Measurements from ENCODE around the gene RASGEF1B. TPM values are rescaled to one million over a fixed set of nuclear protein-coding genes. Genes with fewer than 3 reads are reported as not detected.

Gene RASGEF1B
- total and polyA plus RNA-seq, 2 donors from 2014 or later = 8.3 to 15.0 TPM

DNA sequence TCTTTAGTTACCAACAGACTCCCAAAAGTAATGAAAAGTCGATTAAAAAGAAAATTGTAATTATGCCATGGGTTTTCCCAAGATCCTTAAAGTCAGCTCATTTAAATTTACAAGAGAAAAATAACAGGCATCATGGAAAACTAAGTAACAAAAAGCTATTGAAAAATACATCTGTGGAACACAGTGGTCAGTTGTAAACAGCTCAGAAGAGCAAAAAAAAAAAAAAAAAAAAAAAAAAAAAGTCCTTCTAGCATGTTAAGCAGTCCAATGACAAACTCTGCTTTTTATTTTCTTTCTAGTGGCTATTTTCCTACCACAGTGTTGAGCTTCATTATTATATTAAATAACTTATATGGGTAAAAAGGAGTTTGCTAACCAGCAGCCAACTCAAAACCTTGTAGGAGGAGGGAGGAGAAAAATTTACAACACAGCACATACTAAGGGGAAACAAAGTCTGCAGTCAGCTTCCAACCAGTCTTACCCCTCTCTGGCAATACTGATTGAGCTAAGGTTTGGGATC, 44.9 kb downstream of the RASGEF1B start:
- Histone ChIP-seq H3K9me3 (ENCODE audit: control insufficient read depth in 2 of 3, insufficient read depth in 1 of 3, low read length in 3 of 3) (no peaks in the 10 kb centered on the region), H3K4me1 (ENCODE audit: control insufficient read depth in 2 of 3, insufficient read depth in 2 of 3, low read depth in 1 of 3, low read length in 3 of 3) (peaks cover 0 to 2% (median 0%) of the 10 kb centered on the region in 3 donors), H3K9ac (ENCODE audit: low read length in 3 of 3) (no peak overlapping the region), H3K36me3 (ENCODE audit: control insufficient read depth in 2 of 3, insufficient read depth in 3 of 3, low read length in 3 of 3) (peaks cover 0 to 6% (median 0%) of the 10 kb centered on the region in 3 donors), H3K4me3 (ENCODE audit: low read length in 3 of 3) (no peak overlapping the region), H3K27ac (ENCODE audit: low read depth in 2 of 2, low read length in 2 of 2) (no peak overlapping the region), H3K27me3 (ENCODE audit: control insufficient read depth, insufficient read depth, low read length) (no peaks in the 10 kb centered on the region)
- intact Hi-C loops (cut with DNase I) = no loop called here
- FAIRE-seq (no peak), DNase-seq (no peak)
- TF ChIP-seq, protein P1, sequence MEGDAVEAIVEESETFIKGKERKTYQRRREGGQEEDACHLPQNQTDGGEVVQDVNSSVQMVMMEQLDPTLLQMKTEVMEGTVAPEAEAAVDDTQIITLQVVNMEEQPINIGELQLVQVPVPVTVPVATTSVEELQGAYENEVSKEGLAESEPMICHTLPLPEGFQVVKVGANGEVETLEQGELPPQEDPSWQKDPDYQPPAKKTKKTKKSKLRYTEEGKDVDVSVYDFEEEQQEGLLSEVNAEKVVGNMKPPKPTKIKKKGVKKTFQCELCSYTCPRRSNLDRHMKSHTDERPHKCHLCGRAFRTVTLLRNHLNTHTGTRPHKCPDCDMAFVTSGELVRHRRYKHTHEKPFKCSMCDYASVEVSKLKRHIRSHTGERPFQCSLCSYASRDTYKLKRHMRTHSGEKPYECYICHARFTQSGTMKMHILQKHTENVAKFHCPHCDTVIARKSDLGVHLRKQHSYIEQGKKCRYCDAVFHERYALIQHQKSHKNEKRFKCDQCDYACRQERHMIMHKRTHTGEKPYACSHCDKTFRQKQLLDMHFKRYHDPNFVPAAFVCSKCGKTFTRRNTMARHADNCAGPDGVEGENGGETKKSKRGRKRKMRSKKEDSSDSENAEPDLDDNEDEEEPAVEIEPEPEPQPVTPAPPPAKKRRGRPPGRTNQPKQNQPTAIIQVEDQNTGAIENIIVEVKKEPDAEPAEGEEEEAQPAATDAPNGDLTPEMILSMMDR (IDR thresholded peaks at IDR 0.05; ENCODE audit: borderline replicate concordance, extremely low read depth, insufficient read depth) = no peak

DNA sequence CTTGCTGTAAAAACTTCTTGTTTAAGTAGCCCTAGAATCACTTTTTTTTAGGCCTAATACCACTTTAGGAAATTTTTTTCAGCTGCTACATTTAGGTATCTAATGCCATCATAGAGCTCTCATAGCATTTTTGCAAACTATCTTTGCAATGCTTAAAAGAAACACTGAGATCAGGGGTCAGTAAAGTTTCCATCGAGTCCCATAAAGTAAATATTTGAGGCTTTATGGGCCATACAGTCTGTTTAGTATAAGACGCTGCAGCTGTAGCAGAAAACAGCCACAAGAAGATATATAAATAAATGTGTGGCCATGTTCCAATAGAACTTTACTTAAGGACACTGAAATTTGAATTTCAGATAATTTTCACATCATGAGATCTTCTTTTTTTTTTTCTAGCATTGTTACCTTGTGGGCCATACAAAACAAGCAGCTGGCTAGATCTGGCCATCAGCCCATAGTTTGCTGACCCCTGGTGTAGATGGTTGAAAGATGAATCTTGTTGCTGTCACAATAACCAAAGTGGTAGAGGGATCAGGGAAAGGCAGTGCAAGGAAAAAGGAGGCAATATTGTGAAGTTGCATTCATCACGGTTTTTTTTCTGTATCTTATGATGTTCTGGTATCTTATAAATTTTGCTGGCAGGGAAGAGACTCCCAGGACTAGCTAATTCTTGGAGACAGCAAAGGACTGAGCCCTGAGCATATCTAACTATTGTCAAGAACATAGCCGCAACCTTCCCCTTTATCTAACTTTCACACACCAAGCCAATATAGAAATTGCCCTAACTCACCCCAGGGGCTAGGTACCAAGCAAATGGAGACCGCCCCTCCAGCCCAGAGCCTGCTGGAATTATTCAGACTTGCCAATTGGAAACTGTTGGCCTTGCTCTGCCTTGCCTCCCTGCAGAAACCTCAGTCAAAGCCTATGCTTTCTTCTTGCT, 46.6 kb downstream of the RASGEF1B start:
- Histone ChIP-seq H3K36me3 (ENCODE audit: control insufficient read depth in 2 of 3, insufficient read depth in 3 of 3, low read length in 3 of 3) (peaks cover 0 to under 1% (median 0%) of the 10 kb centered on the region in 3 donors), H3K27me3 (ENCODE audit: control insufficient read depth, insufficient read depth, low read length) (no peaks in the 10 kb centered on the region), H3K9me3 (ENCODE audit: control insufficient read depth in 2 of 3, insufficient read depth in 1 of 3, low read length in 3 of 3) (no peaks in the 10 kb centered on the region), H3K9ac (ENCODE audit: low read length in 3 of 3) (no peak overlapping the region), H3K4me1 (ENCODE audit: control insufficient read depth in 2 of 3, insufficient read depth in 2 of 3, low read depth in 1 of 3, low read length in 3 of 3) (peaks cover 0 to 2% (median 0%) of the 10 kb centered on the region in 3 donors), H3K4me3 (ENCODE audit: low read length in 3 of 3) (no peak overlapping the region), H3K27ac (ENCODE audit: low read depth in 2 of 2, low read length in 2 of 2) (no peak overlapping the region)
- intact Hi-C loops (cut with DNase I) = no loop called here
- DNase-seq (peak in 1 of 5 donors; percentile 56), FAIRE-seq (no peak)
- TF ChIP-seq, protein P1 (IDR thresholded peaks at IDR 0.05; ENCODE audit: borderline replicate concordance, extremely low read depth, insufficient read depth) = no peak

DNA sequence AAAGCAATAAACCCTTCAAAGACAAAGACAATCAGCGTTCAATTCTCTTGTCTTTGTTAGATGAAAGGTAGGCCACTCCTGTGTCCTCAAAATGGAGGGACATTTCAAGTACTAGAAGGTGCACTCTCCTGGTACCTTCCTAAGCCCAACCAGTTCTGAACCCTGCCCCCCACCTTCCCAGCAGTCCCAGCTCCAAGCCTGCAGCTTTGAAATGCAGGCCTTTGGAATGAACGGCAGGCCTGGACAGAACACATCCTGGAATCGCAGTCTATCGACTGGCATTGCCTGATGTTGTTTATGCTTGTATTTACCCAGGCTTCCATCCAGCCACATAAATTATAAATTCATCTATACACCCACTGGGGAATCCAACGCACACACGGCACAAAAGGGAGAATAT, 47.4 kb downstream of the RASGEF1B start:
- H3K9me3 ChIP-seq (ENCODE audit: control insufficient read depth in 2 of 3, insufficient read depth in 1 of 3, low read length in 3 of 3) = no peaks in the 10 kb centered on the region
- TF ChIP-seq, protein P1 (IDR thresholded peaks at IDR 0.05; ENCODE audit: borderline replicate concordance, extremely low read depth, insufficient read depth) = no peak
- intact Hi-C loops (cut with DNase I) = no loop called here
- H3K9ac ChIP-seq (ENCODE audit: low read length in 3 of 3) = no peak overlapping the region
- no peak overlapping the region for H3K27ac ChIP-seq (ENCODE audit: low read depth in 2 of 2, low read length in 2 of 2)
- no peak overlapping the region for H3K4me3 ChIP-seq (ENCODE audit: low read length in 3 of 3)
- H3K27me3 ChIP-seq (ENCODE audit: control insufficient read depth, insufficient read depth, low read length) = no peaks in the 10 kb centered on the region
- no peaks in the 10 kb centered on the region for H3K36me3 ChIP-seq (ENCODE audit: control insufficient read depth in 2 of 3, insufficient read depth in 3 of 3, low read length in 3 of 3)
- FAIRE-seq = no peak
- H3K4me1 ChIP-seq (ENCODE audit: control insufficient read depth in 2 of 3, insufficient read depth in 2 of 3, low read depth in 1 of 3, low read length in 3 of 3) = peaks cover 0 to 2% (median 0%) of the 10 kb centered on the region in 3 donors
- DNase-seq = no peak

Measured in kidney (tissue), 14 donors.